Measurements from ENCODE around the gene RBBP7.

Gene RBBP7

GRCh38 chrX:16825264-16826035, 44.7 kb downstream of the RBBP7 start:
- DNase-seq: no peak

- DNase-seq: no peak
Observed at GRCh38 chrX:16822723-16823122, 47.4 kb downstream of the RBBP7 start.

- no peak for DNase-seq
Observed at GRCh38 chrX:16819634-16820033, 50.5 kb downstream of the RBBP7 start.

- DNase-seq: no peak
Observed at GRCh38 chrX:16814597-16814996, 55.6 kb downstream of the RBBP7 start.

- no peak for DNase-seq
Observed at GRCh38 chrX:16807976-16808542, 62.1 kb downstream of the RBBP7 start.

GRCh38 chrX:16807548-16807947, 62.6 kb downstream of the RBBP7 start:
- DNase-seq: no peak

- no peak for DNase-seq
Observed at GRCh38 chrX:16804923-16805464, 65.2 kb downstream of the RBBP7 start.

- no peak for DNase-seq
Observed at GRCh38 chrX:16797841-16798240, 72.3 kb downstream of the RBBP7 start.

- no peak for DNase-seq
Observed at GRCh38 chrX:16797358-16797757, 72.8 kb downstream of the RBBP7 start.

GRCh38 chrX:16796298-16796697, 73.9 kb downstream of the RBBP7 start:
- no peak for DNase-seq

All from CD4-positive, alpha-beta T cell treated with Interleukin-17A for 4 hours (primary cell).